Neural cell (in vitro differentiated cells): Measurements from ENCODE around the gene DIS3L2.

Experiments used
- POLR2AphosphoS5 ChIP-seq: IDR thresholded peaks from 2 replicates; pipeline ENCODE4 v1.6.1; 2012
- RAD21 ChIP-seq: fragments of 450-650 bp; conservative IDR thresholded peaks from 2 replicates; pipeline ENCODE4 v1.6.1; 2014; ENCODE audit warnings: antibody characterized with exemption, mild to moderate bottlenecking, moderate library complexity

DNA sequence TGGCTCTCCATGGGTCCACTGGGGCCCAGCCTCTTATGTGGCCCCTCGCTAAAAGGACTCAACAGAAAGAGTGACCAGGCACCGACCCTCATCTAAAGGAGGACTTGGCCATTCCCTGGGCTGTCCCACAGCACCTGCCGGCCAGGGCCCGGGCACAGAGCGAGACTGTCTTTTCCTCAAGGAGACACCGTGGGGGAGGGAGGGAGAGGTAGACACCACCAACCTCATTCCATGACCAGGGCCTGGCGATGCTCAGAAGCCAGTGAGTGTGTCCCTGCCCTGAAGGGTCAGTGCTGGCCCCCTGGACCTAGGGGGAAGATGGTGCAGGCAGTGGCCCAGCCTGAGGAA is 377.2 kb downstream of the DIS3L2 start:
- TF ChIP-seq RAD21 (no peak), POLR2AphosphoS5 (no peak)
